GM12878 (cell line): ENCODE data around the gene TENT5D.

ENCODE experiments used
- CEBPB ChIP-seq, 2 experiments: fragments of 150-350 bp in 1 of 2; IDR thresholded peaks; 2 replicates each; pipeline ENCODE4 v1.6.1; 2012 to 2014; ENCODE audit warnings: low read depth in 2 of 2, low read length in 2 of 2, borderline replicate concordance in 1 of 2, inconsistent platforms in 1 of 2
- CREB1 ChIP-seq: IDR thresholded peaks from 2 replicates; pipeline ENCODE4 v1.6.1; 2012; ENCODE audit warnings: low read depth, mild to moderate bottlenecking, inconsistent platforms
- ESRRA ChIP-seq: IDR thresholded peaks from 2 replicates; pipeline ENCODE4 v1.6.1; 2012; ENCODE audit warnings: mild to moderate bottlenecking, low read length, improper control_type of control experiment
- ETV6 ChIP-seq, 2 experiments: fragments of 450-650 bp in 1 of 2; IDR thresholded peaks in 1 of 2; conservative IDR thresholded peaks in 1 of 2; 2 replicates each; pipeline ENCODE4 v1.6.1; 2014; ENCODE audit warnings: antibody characterized with exemption in 1 of 2, borderline replicate concordance in 1 of 2, low read depth in 1 of 2, mild to moderate bottlenecking in 1 of 2, moderate library complexity in 1 of 2
- HCFC1 ChIP-seq: fragments of 150-350 bp; IDR thresholded peaks from 2 replicates; pipeline ENCODE4 v1.6.1; 2014; ENCODE audit warnings: low read length
- POLR2A ChIP-seq: IDR thresholded peaks from 2 replicates; pipeline ENCODE4 v1.6.1; 2011; ENCODE audit warnings: low read depth, mild to moderate bottlenecking, low read length
- RB1 ChIP-seq: fragments of 450-650 bp; formaldehyde crosslinking; IDR thresholded peaks from 2 replicates; pipeline ENCODE4 v1.6.1; 2017; ENCODE audit warnings: mild to moderate bottlenecking, borderline replicate concordance
- RCOR1 ChIP-seq: conservative IDR thresholded peaks from 2 replicates; pipeline ENCODE4 v1.6.1; 2012; ENCODE audit warnings: low read depth, low read length, improper control_type of control experiment
- SMC3 ChIP-seq: IDR thresholded peaks from 2 replicates; pipeline ENCODE4 v1.6.1; 2011; ENCODE audit warnings: low read length, improper control_type of control experiment, borderline replicate concordance
- ZSCAN29 ChIP-seq: fragments of 450-650 bp; IDR thresholded peaks from 2 replicates; pipeline ENCODE4 v1.6.1; 2017; ENCODE audit warnings: mild to moderate bottlenecking, moderate library complexity
- TF ChIP-seq, protein P1 (sequence below), 3 experiments: IDR thresholded peaks in 2 of 3; conservative IDR thresholded peaks in 1 of 3; 2 replicates each; pipeline ENCODE4 v1.5.1; 2011; ENCODE audit warnings: low read depth in 3 of 3, low read length in 3 of 3, mild to moderate bottlenecking in 3 of 3, control low read depth in 2 of 3, moderate library complexity in 2 of 3, inconsistent platforms in 1 of 3, mixed read lengths in 1 of 3; ENCODE audit not compliant: control insufficient read depth in 2 of 3, insufficient read depth in 1 of 3; ENCODE audit errors: extremely low read depth in 1 of 3
- TF ChIP-seq, protein P2 (sequence below): IDR thresholded peaks from 2 replicates; pipeline ENCODE4 v1.6.1; 2012; ENCODE audit warnings: mild to moderate bottlenecking, low read depth, low read length

DNA sequence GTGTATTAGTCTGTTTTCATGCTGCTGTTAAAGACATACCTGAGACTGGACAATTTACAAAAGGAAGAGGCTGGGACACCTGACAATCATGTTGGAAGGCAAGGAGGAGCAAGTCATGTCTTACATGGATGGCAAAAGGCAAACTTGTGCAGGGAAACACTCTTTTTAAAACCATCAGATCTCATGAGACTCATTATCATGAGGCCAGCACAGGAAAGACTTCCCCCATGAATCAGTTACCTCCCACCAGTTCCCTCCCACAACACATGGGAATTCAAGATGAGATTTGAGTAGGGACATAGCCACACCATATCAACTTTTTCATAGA is 11.2 kb downstream of the TENT5D start:
- TF ChIP-seq, protein P1, sequence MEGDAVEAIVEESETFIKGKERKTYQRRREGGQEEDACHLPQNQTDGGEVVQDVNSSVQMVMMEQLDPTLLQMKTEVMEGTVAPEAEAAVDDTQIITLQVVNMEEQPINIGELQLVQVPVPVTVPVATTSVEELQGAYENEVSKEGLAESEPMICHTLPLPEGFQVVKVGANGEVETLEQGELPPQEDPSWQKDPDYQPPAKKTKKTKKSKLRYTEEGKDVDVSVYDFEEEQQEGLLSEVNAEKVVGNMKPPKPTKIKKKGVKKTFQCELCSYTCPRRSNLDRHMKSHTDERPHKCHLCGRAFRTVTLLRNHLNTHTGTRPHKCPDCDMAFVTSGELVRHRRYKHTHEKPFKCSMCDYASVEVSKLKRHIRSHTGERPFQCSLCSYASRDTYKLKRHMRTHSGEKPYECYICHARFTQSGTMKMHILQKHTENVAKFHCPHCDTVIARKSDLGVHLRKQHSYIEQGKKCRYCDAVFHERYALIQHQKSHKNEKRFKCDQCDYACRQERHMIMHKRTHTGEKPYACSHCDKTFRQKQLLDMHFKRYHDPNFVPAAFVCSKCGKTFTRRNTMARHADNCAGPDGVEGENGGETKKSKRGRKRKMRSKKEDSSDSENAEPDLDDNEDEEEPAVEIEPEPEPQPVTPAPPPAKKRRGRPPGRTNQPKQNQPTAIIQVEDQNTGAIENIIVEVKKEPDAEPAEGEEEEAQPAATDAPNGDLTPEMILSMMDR (IDR thresholded peaks at IDR 0.05 in 2 of 3, conservative IDR thresholded peaks at IDR 0.05 in 1 of 3; ENCODE audit: control insufficient read depth in 2 of 3, extremely low read depth in 1 of 3, insufficient read depth in 1 of 3, low read depth in 3 of 3, low read length in 3 of 3) = no peak; a peak in 1 of 6 replicates
- TF ChIP-seq ETV6 (conservative IDR thresholded peaks at IDR 0.05 in 1 of 2, IDR thresholded peaks at IDR 0.05 in 1 of 2; ENCODE audit: borderline replicate concordance in 1 of 2, low read depth in 1 of 2) (no peak), HCFC1 (no peak), ZSCAN29 (no peak), SMC3 (no peak), RCOR1 (no peak), CEBPB (IDR thresholded peaks at IDR 0.05; ENCODE audit: borderline replicate concordance in 1 of 2, low read depth in 2 of 2, low read length in 2 of 2) (no peak), CREB1 (no peak), ESRRA (no peak), RB1 (no peak), POLR2A (no peak)
- TF ChIP-seq, protein P2, sequence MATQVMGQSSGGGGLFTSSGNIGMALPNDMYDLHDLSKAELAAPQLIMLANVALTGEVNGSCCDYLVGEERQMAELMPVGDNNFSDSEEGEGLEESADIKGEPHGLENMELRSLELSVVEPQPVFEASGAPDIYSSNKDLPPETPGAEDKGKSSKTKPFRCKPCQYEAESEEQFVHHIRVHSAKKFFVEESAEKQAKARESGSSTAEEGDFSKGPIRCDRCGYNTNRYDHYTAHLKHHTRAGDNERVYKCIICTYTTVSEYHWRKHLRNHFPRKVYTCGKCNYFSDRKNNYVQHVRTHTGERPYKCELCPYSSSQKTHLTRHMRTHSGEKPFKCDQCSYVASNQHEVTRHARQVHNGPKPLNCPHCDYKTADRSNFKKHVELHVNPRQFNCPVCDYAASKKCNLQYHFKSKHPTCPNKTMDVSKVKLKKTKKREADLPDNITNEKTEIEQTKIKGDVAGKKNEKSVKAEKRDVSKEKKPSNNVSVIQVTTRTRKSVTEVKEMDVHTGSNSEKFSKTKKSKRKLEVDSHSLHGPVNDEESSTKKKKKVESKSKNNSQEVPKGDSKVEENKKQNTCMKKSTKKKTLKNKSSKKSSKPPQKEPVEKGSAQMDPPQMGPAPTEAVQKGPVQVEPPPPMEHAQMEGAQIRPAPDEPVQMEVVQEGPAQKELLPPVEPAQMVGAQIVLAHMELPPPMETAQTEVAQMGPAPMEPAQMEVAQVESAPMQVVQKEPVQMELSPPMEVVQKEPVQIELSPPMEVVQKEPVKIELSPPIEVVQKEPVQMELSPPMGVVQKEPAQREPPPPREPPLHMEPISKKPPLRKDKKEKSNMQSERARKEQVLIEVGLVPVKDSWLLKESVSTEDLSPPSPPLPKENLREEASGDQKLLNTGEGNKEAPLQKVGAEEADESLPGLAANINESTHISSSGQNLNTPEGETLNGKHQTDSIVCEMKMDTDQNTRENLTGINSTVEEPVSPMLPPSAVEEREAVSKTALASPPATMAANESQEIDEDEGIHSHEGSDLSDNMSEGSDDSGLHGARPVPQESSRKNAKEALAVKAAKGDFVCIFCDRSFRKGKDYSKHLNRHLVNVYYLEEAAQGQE = no peak
